ENCODE data around the gene MAMLD1.

The MAMLD1 gene

DNA sequence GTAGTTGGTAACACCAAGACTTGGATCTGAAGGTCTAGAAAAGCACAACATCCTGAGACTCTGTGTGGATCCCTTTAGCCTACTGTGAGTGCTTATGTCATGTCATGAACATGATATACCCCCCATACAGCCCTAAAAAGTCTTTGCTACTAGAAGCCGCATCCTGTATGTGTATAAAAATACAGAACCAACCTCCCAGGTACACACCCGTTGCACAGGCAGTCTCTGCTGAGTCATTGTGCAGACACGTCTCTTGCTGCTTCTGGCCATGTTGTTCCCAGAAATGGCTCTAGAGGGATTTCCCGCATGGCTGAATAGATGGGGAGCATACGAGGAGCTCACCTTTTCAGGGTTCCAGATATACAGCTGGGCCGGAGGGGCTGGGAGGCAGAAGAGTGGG, 93.3 kb downstream of the MAMLD1 start:
- H3K9ac ChIP-seq (ENCODE audit: low read length in 2 of 2), result no peak overlapping the region
- no peak overlapping the region for H3K27ac ChIP-seq (ENCODE audit: low read length)
- no peak overlapping the region for H3K4me3 ChIP-seq (ENCODE audit: low read length in 2 of 2)
- no peaks in the 10 kb centered on the region for H3K9me3 ChIP-seq (ENCODE audit: control insufficient read depth in 2 of 2, low read length in 2 of 2)
- no peaks in the 10 kb centered on the region for H3K36me3 ChIP-seq (ENCODE audit: control insufficient read depth in 2 of 2, insufficient read depth in 2 of 2, low read length in 2 of 2)
- no peaks in the 10 kb centered on the region for H3K27me3 ChIP-seq (ENCODE audit: control insufficient read depth in 1 of 2, insufficient read depth in 2 of 2, low read length in 2 of 2)
- H3K4me1 ChIP-seq (ENCODE audit: control insufficient read depth, insufficient read depth, low read length), result no peaks in the 10 kb centered on the region

DNA sequence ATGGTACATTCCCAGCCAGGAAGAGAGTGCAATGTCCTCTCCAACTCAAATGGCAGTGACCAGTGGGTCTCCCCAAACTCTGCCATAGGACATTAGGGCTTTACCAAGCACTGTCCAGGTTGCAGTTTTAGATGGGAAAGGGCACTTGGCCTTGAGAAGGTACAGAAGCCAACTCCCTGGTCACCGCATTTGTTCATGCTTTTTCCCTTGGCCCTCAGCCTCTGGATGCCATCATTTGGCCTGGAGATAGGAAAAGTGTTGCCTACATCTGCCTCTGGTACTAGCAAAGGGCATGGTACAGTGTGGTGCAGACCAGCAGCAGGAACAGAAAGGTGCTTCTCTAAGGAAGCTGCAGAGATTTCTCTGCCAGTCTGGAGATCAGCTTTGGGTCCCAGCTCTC, 93.8 kb downstream of the MAMLD1 start:
- Histone ChIP-seq H3K36me3 (ENCODE audit: control insufficient read depth in 2 of 2, insufficient read depth in 2 of 2, low read length in 2 of 2) (no peaks in the 10 kb centered on the region), H3K9ac (ENCODE audit: low read length in 2 of 2) (no peak overlapping the region), H3K27ac (ENCODE audit: low read length) (no peak overlapping the region), H3K9me3 (ENCODE audit: control insufficient read depth in 2 of 2, low read length in 2 of 2) (no peaks in the 10 kb centered on the region), H3K4me3 (ENCODE audit: low read length in 2 of 2) (no peak overlapping the region), H3K27me3 (ENCODE audit: control insufficient read depth in 1 of 2, insufficient read depth in 2 of 2, low read length in 2 of 2) (no peaks in the 10 kb centered on the region), H3K4me1 (ENCODE audit: control insufficient read depth, insufficient read depth, low read length) (no peaks in the 10 kb centered on the region)

DNA sequence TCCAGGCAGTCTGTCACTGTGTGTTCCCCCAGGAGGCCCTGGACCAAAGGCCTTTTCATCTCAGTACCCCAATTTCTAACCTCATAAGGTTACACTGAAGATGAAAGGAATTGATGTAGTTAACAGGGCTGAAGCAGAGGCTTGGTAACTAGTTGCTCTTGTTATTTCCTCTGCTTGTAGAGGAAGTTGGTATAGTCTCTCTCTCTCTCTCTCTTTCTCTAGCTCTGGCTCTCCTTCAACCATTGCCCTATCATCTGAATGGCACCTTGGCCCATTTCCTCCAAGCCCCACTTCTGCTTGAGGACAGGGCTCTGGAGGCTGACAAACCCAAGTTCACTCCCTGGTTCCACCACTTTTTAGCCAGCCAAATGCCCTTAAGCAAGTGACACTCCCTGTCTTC, 96.1 kb downstream of the MAMLD1 start:
- Histone ChIP-seq H3K9ac (ENCODE audit: low read length in 2 of 2) (no peak overlapping the region), H3K27ac (ENCODE audit: low read length) (no peak overlapping the region), H3K27me3 (ENCODE audit: control insufficient read depth in 1 of 2, insufficient read depth in 2 of 2, low read length in 2 of 2) (no peaks in the 10 kb centered on the region)

DNA sequence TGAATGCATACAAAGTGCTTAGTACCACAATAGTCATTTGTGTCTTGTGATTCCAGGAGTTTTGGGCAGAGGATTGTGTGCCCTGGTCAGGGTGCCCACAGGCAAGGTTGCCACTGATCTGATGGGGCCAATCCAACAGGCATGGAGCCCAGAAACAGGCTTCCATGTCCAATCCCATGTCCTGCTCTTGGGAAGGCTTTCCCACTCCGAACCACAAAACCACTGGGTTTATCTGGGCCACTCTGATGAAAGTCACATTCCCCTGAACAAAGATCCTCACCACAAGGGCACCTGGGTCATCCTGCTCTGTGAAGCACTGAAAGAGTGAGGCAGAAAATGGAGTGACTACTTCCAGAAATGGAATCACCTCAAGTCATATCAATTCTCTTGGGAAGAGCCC, 96.9 kb downstream of the MAMLD1 start:
- no peaks in the 10 kb centered on the region for H3K36me3 ChIP-seq (ENCODE audit: control insufficient read depth in 2 of 2, insufficient read depth in 2 of 2, low read length in 2 of 2)
- no peak overlapping the region for H3K4me3 ChIP-seq (ENCODE audit: low read length in 2 of 2)
- no peak overlapping the region for H3K9ac ChIP-seq (ENCODE audit: low read length in 2 of 2)
- no peaks in the 10 kb centered on the region for H3K27me3 ChIP-seq (ENCODE audit: control insufficient read depth in 1 of 2, insufficient read depth in 2 of 2, low read length in 2 of 2)
- H3K9me3 ChIP-seq (ENCODE audit: control insufficient read depth in 2 of 2, low read length in 2 of 2), result no peaks in the 10 kb centered on the region
- H3K4me1 ChIP-seq (ENCODE audit: control insufficient read depth, insufficient read depth, low read length), result no peaks in the 10 kb centered on the region
- H3K27ac ChIP-seq (ENCODE audit: low read length), result no peak overlapping the region

More for the DNA sequence above, 96.1 kb downstream of the MAMLD1 start:
- Histone ChIP-seq H3K36me3 (ENCODE audit: control insufficient read depth in 2 of 2, insufficient read depth in 2 of 2, low read length in 2 of 2) (no peaks in the 10 kb centered on the region), H3K4me3 (ENCODE audit: low read length in 2 of 2) (no peak overlapping the region), H3K9me3 (ENCODE audit: control insufficient read depth in 2 of 2, low read length in 2 of 2) (no peaks in the 10 kb centered on the region), H3K4me1 (ENCODE audit: control insufficient read depth, insufficient read depth, low read length) (no peaks in the 10 kb centered on the region)

DNA sequence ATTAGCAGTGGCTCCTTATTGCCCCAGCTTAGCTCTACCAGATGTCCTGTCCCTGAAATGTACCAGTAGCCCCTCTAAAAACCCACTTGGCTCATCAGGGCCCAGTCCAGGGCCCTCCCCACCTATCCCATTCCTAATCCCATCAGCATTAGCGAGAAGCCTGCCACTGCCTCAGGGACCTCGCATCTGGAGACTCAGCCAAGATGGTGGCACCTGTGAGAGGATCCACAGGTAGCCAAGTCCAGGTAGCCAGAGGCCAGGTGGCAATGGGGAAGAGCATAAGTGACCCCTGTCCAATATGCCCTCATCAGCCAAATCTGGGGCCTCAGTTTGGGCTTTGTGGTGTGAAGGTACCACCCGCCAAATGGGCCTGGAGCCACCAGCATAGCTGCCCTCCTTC, 97.7 kb downstream of the MAMLD1 start:
- Histone ChIP-seq H3K9me3 (ENCODE audit: control insufficient read depth in 2 of 2, low read length in 2 of 2) (no peaks in the 10 kb centered on the region), H3K9ac (ENCODE audit: low read length in 2 of 2) (no peak overlapping the region), H3K36me3 (ENCODE audit: control insufficient read depth in 2 of 2, insufficient read depth in 2 of 2, low read length in 2 of 2) (no peaks in the 10 kb centered on the region), H3K27ac (ENCODE audit: low read length) (no peak overlapping the region), H3K4me1 (ENCODE audit: control insufficient read depth, insufficient read depth, low read length) (peaks cover 1% of the 10 kb centered on the region), H3K4me3 (ENCODE audit: low read length in 2 of 2) (no peak overlapping the region), H3K27me3 (ENCODE audit: control insufficient read depth in 1 of 2, insufficient read depth in 2 of 2, low read length in 2 of 2) (no peaks in the 10 kb centered on the region)

DNA sequence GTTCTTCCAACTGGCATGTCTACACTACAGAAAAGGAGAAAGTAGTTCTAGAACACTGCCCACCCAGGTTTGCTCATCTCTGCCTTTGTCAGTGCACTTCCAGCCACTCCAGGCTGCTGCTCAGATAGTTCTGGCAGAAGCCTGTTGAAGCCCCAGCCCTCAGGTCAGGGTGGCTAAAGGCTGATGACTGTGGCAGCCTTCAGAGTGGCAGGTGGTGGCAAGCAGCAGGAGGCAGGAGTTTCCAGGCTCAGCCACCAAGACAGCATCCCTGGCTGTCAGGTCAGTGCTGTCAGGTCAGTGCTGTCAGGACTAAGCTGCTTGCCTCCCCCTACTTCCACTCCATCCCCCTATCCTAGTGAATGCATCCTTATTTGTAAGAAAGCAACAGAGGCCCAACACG, 100.4 kb downstream of the MAMLD1 start:
- H3K27ac ChIP-seq (ENCODE audit: low read length), result no peak overlapping the region

DNA sequence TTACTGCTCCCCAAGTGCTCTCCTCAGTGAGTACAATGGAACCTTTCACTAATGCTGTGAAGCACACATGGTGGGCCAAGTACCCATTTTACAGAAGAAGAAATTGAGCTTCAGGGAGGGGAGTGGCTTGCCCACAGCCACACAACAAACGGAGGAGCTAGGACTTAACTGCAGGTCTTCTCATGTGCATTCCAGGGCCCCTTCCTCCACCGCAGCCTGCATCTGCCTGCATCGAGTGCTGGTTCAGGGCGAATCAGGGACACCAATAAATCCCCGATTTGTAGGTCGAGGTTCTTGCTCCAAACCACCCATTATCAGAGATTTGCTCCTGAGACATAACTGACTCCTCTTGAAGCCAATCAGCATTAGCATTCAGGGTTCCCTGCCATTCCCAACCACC, 100.9 kb downstream of the MAMLD1 start:
- H3K36me3 ChIP-seq (ENCODE audit: control insufficient read depth in 2 of 2, insufficient read depth in 2 of 2, low read length in 2 of 2), result no peaks in the 10 kb centered on the region
- H3K4me3 ChIP-seq (ENCODE audit: low read length in 2 of 2), result no peak overlapping the region
- H3K9ac ChIP-seq (ENCODE audit: low read length in 2 of 2), result no peak overlapping the region
- H3K4me1 ChIP-seq (ENCODE audit: control insufficient read depth, insufficient read depth, low read length), result peaks cover 5% of the 10 kb centered on the region
- no peaks in the 10 kb centered on the region for H3K9me3 ChIP-seq (ENCODE audit: control insufficient read depth in 2 of 2, low read length in 2 of 2)
- H3K27ac ChIP-seq (ENCODE audit: low read length), result no peak overlapping the region
- H3K27me3 ChIP-seq (ENCODE audit: control insufficient read depth in 1 of 2, insufficient read depth in 2 of 2, low read length in 2 of 2), result no peaks in the 10 kb centered on the region

More for the DNA sequence above, 100.4 kb downstream of the MAMLD1 start:
- Histone ChIP-seq H3K4me3 (ENCODE audit: low read length in 2 of 2) (no peak overlapping the region), H3K27me3 (ENCODE audit: control insufficient read depth in 1 of 2, insufficient read depth in 2 of 2, low read length in 2 of 2) (no peaks in the 10 kb centered on the region), H3K9ac (ENCODE audit: low read length in 2 of 2) (no peak overlapping the region), H3K4me1 (ENCODE audit: control insufficient read depth, insufficient read depth, low read length) (peaks cover 5% of the 10 kb centered on the region), H3K36me3 (ENCODE audit: control insufficient read depth in 2 of 2, insufficient read depth in 2 of 2, low read length in 2 of 2) (no peaks in the 10 kb centered on the region), H3K9me3 (ENCODE audit: control insufficient read depth in 2 of 2, low read length in 2 of 2) (no peaks in the 10 kb centered on the region)

DNA sequence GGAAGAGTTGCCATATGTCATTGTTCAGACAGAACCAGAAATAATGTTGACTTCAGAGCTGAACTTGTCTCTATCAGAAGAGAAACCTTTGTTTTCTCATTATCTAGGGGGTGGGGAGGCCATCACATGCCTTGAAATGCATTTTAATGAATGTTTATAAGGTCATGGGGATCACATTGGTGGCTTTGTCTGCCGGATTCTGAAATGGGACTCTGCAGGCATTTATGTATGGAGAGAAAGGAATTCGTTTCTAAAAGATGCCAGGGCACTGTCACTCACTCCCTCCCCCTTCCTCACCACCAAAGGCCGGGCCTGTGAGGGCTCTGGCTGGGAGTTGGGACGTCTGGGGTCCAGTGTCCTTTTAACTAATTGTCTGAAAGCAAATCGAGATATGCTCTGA, 102.2 kb downstream of the MAMLD1 start:
- Histone ChIP-seq H3K27ac (ENCODE audit: low read length) (peak overlapping the region; percentile 41), H3K27me3 (ENCODE audit: control insufficient read depth in 1 of 2, insufficient read depth in 2 of 2, low read length in 2 of 2) (peaks cover 0 to 2% of the 10 kb centered on the region in 2 donors), H3K4me1 (ENCODE audit: control insufficient read depth, insufficient read depth, low read length) (peaks cover 5% of the 10 kb centered on the region), H3K9ac (ENCODE audit: low read length in 2 of 2) (no peak overlapping the region), H3K36me3 (ENCODE audit: control insufficient read depth in 2 of 2, insufficient read depth in 2 of 2, low read length in 2 of 2) (no peaks in the 10 kb centered on the region), H3K4me3 (ENCODE audit: low read length in 2 of 2) (no peak overlapping the region), H3K9me3 (ENCODE audit: control insufficient read depth in 2 of 2, low read length in 2 of 2) (no peaks in the 10 kb centered on the region)

DNA sequence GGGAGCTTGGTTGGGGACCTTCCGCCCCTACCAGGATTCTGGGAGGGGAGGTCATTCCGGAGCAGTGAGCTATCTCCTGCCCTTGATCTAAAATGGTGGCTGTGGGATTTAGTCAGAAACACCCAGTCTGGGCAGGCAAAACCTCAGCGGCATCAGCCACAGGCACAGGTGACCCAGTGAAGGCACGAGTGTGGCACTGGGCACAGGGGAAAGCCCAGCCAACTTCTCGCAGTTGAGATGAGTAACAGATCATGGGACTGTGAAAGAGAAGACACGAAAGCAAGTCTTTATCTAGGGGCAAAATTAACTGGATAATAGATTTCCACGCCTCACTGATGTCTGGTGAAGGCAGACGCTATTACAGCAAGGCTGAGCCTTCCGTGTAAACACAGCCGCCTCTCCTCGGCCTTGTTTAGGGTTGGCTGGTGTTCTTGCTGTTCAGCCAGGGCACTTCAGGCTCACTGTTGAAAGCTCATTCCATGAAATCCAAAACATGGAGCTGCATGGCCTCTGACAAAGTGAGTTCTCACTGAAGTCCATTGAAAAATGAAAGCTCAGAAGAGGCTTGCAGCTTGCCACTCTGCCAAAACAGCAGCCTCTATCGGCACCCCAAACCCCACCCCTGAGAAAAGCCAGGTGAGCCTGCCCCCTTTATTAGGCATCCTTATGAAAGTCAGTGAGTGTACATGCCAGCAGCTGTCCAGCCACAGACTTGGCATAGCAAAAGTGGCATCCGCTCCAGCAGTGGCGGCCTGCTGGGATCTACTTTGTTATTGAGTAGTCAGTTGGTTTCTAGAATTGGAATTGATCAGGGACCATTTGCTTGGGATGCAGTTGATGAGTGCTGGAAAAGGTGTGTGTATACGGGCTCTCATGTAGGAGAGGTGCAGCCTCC, 103.0 kb downstream of the MAMLD1 start:
- no peaks in the 10 kb centered on the region for H3K36me3 ChIP-seq (ENCODE audit: control insufficient read depth in 2 of 2, insufficient read depth in 2 of 2, low read length in 2 of 2)
- H3K9me3 ChIP-seq (ENCODE audit: control insufficient read depth in 2 of 2, low read length in 2 of 2), result no peaks in the 10 kb centered on the region
- H3K4me3 ChIP-seq (ENCODE audit: low read length in 2 of 2), result no peak overlapping the region
- H3K27ac ChIP-seq (ENCODE audit: low read length), result peak overlapping the region; percentile 41
- H3K9ac ChIP-seq (ENCODE audit: low read length in 2 of 2), result peak overlapping the region in 1 of 2 donors; percentile 29
- H3K4me1 ChIP-seq (ENCODE audit: control insufficient read depth, insufficient read depth, low read length), result peaks cover 5% of the 10 kb centered on the region
- H3K27me3 ChIP-seq (ENCODE audit: control insufficient read depth in 1 of 2, insufficient read depth in 2 of 2, low read length in 2 of 2), result peaks cover 0 to 2% of the 10 kb centered on the region in 2 donors

DNA sequence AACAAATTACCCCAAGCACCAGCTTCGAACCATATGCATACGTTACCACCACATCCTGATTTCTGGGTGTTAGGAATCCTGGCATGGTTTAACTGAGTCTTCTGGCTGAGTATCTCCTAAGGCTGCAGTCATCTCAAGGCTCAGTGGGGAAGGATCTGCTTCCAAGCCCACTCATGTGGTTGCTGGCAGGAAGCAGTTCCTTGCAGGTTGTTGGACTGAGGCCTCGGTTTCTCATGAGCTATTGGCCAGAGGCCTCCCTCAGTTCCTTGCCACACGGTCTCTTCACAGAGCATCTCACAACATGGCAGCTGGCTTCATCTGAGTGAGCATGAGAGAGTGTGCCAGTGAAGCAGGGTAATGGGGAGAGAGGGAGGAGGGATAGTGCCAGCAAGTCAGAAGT, 109.2 kb downstream of the MAMLD1 start:
- Histone ChIP-seq H3K4me1 (ENCODE audit: control insufficient read depth, insufficient read depth, low read length) (no peaks in the 10 kb centered on the region), H3K27ac (ENCODE audit: low read length) (no peak overlapping the region), H3K36me3 (ENCODE audit: control insufficient read depth in 2 of 2, insufficient read depth in 2 of 2, low read length in 2 of 2) (peaks cover 0 to 2% of the 10 kb centered on the region in 2 donors), H3K9me3 (ENCODE audit: control insufficient read depth in 2 of 2, low read length in 2 of 2) (no peaks in the 10 kb centered on the region), H3K4me3 (ENCODE audit: low read length in 2 of 2) (no peak overlapping the region), H3K27me3 (ENCODE audit: control insufficient read depth in 1 of 2, insufficient read depth in 2 of 2, low read length in 2 of 2) (peaks cover 0 to 2% of the 10 kb centered on the region in 2 donors), H3K9ac (ENCODE audit: low read length in 2 of 2) (no peak overlapping the region)

DNA sequence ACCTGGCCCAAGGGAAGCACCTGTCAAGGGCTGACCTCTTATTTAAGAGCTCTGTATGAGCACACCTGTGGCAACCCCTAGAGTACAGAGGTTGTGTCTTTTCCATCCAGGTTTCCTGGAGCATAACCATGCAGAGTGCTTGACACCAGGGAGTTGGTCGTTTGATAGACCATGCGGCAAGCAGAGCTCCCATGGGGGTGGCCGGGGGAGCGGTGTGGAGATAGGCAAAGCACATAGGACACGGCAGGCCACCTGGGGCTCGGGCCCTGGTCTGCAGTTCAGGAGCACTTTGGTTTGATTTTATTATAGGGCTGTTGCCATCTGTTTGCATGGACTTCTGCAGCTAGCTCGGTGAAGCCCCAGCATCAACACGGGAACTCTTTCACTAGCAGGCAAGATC, 110.3 kb downstream of the MAMLD1 start:
- H3K36me3 ChIP-seq (ENCODE audit: control insufficient read depth in 2 of 2, insufficient read depth in 2 of 2, low read length in 2 of 2), result peaks cover 0 to 2% of the 10 kb centered on the region in 2 donors
- H3K27ac ChIP-seq (ENCODE audit: low read length), result no peak overlapping the region
- peaks cover 0 to 2% of the 10 kb centered on the region in 2 donors for H3K27me3 ChIP-seq (ENCODE audit: control insufficient read depth in 1 of 2, insufficient read depth in 2 of 2, low read length in 2 of 2)
- no peaks in the 10 kb centered on the region for H3K4me1 ChIP-seq (ENCODE audit: control insufficient read depth, insufficient read depth, low read length)
- H3K4me3 ChIP-seq (ENCODE audit: low read length in 2 of 2), result no peak overlapping the region
- no peaks in the 10 kb centered on the region for H3K9me3 ChIP-seq (ENCODE audit: control insufficient read depth in 2 of 2, low read length in 2 of 2)
- no peak overlapping the region for H3K9ac ChIP-seq (ENCODE audit: low read length in 2 of 2)

Data from stomach smooth muscle (tissue), 2 donors.